HCT116 (cell line): Measurements from ENCODE around the gene ETS2. TPM values are rescaled to one million over a fixed set of nuclear protein-coding genes. Genes with fewer than 3 reads are reported as not detected.

Experiments used
- ATAC-seq: fragments of 200-7000 bp; cut with Tn5 transposase; 2 replicates; pipeline ENCODE4 v1.9.1; 2020; ENCODE audit warnings: mild to moderate bottlenecking, moderate library complexity
- BruUV-seq: library from RNA; stranded (reverse); fragments of 400-500 nt; replicated peaks from 2 replicates; lab custom pipeline; 2021; lab: Mats Ljungman, UMichigan
- CTCF ChIA-PET: fragments of 300-600 bp; sonication (Branson Sonifier 250); formaldehyde crosslinking; loops from one replicate; lab custom pipeline; 2021; ENCODE audit warnings: antibody characterized with exemption; lab: Charles Lee
- POLR2A ChIA-PET: fragments of 300-600, 350-600 bp; sonication (Branson Sonifier 250); formaldehyde crosslinking; loops from one replicate; lab custom pipeline; 2021; ENCODE audit warnings: antibody characterized with exemption; lab: Charles Lee
- RAD21 ChIA-PET, 2 experiments: fragments of 300-600 bp; sonication (Branson Sonifier 250); formaldehyde crosslinking; loops; one replicate each; lab custom pipeline; 2023; ENCODE audit warnings: low total read pairs in 2 of 2; ENCODE audit not compliant: uncharacterized antibody in 2 of 2, unreplicated experiment in 2 of 2, low non-redundant PET in 1 of 2; lab: Charles Lee
- DNase-seq: peaks from one replicate; pipeline ENCODE4 v3.0.0-alpha.2; 2010; ENCODE audit warnings: low read depth, low spot score
- H2AFZ ChIP-seq: fragments of 200-600 bp; shearing (Covaris generic), sonication (generic); 2 replicates; pipeline ENCODE4 v1.6.1; 2017; ENCODE audit warnings: low read depth, mixed run types, mixed read lengths, antibody characterized with exemption, low read length; ENCODE audit not compliant: poor library complexity, severe bottlenecking
- H3K27ac ChIP-seq: 2 replicates; pipeline ENCODE4 v1.5.1; 2012; ENCODE audit warnings: low read depth, low read length
- H3K27me3 ChIP-seq: fragments of 200-600 bp; sonication (generic); 2 replicates; pipeline ENCODE4 v1.6.1; 2016; ENCODE audit warnings: mixed run types, low read length, mixed read lengths; ENCODE audit not compliant: insufficient read depth
- H3K36me3 ChIP-seq, 2 experiments: fragments of 200-500 bp in 1 of 2; fragments of 200-600 bp in 1 of 2; sonication (Bioruptor generic) in 1 of 2; sonication (generic) in 1 of 2; 2 replicates each; pipeline versions ENCODE4 v1.5.1 to v1.6.1; 2014 to 2016; ENCODE audit warnings: low read length in 2 of 2, inconsistent platforms in 1 of 2, mixed read lengths in 1 of 2, mixed run types in 1 of 2; ENCODE audit not compliant: insufficient read depth in 2 of 2, control insufficient read depth in 1 of 2
- H3K4me1 ChIP-seq, 2 experiments: fragments of 200-600 bp in 1 of 2; sonication (generic) in 1 of 2; 2 replicates each; pipeline versions ENCODE4 v1.5.1 to v1.6.1; 2012 to 2017; ENCODE audit warnings: low read length in 2 of 2, inconsistent platforms in 1 of 2, mild to moderate bottlenecking in 1 of 2, mixed read lengths in 1 of 2, mixed run types in 1 of 2, moderate library complexity in 1 of 2; ENCODE audit not compliant: insufficient read depth in 2 of 2, control insufficient read depth in 1 of 2
- H3K4me2 ChIP-seq: fragments of 200-600 bp; sonication (generic); 2 replicates; pipeline ENCODE4 v1.6.1; 2017; ENCODE audit warnings: mixed run types, low read length, mixed read lengths
- H3K4me3 ChIP-seq, 2 experiments: fragments of 200-600 bp in 1 of 2; sonication (generic) in 1 of 2; replicated peaks in 1 of 2; 2 replicates each; pipeline ENCODE4 v1.5.1; 2011 to 2016; ENCODE audit warnings: low read length in 2 of 2, control low read depth in 1 of 2, low read depth in 1 of 2, mild to moderate bottlenecking in 1 of 2, mixed read lengths in 1 of 2, mixed run types in 1 of 2
- H3K79me2 ChIP-seq: fragments of 200-600 bp; sonication (generic); 2 replicates; pipeline ENCODE4 v1.6.1; 2017; ENCODE audit warnings: mild to moderate bottlenecking, mixed run types, low read length, moderate library complexity, mixed read lengths; ENCODE audit not compliant: insufficient read depth
- H3K9ac ChIP-seq: fragments of 200-600 bp; sonication (generic); 2 replicates; pipeline ENCODE4 v1.6.1; 2016; ENCODE audit warnings: low read length, mixed read lengths
- H3K9me2 ChIP-seq: fragments of 200-600 bp; sonication (generic), shearing (Covaris generic); 2 replicates; pipeline ENCODE4 v1.6.1; 2017; ENCODE audit warnings: mixed run types, mild to moderate bottlenecking, moderate library complexity; ENCODE audit not compliant: insufficient read depth
- H3K9me3 ChIP-seq, 2 experiments: fragments of 200-500 bp in 1 of 2; fragments of 200-600 bp in 1 of 2; sonication (Bioruptor generic) in 1 of 2; sonication (generic) in 1 of 2; 2 replicates each; pipeline ENCODE4 v1.6.1; 2014 to 2017; ENCODE audit warnings: low read length in 2 of 2, mixed read lengths in 2 of 2, inconsistent platforms in 1 of 2, low read depth in 1 of 2, mild to moderate bottlenecking in 1 of 2, mixed run types in 1 of 2, moderate library complexity in 1 of 2; ENCODE audit not compliant: control insufficient read depth in 1 of 2, insufficient read depth in 1 of 2
- H4K20me1 ChIP-seq: fragments of 200-600 bp; sonication (generic), shearing (Covaris generic); 2 replicates; pipeline ENCODE4 v1.6.1; 2017; ENCODE audit warnings: mixed run types, mild to moderate bottlenecking, moderate library complexity; ENCODE audit not compliant: insufficient read depth
- ATF3 ChIP-seq: IDR thresholded peaks from 2 replicates; pipeline ENCODE4 v1.6.1; 2012
- CEBPB ChIP-seq: IDR thresholded peaks from 2 replicates; pipeline ENCODE4 v1.6.1; 2012; ENCODE audit warnings: low read depth
- EGR1 ChIP-seq: IDR thresholded peaks from 2 replicates; pipeline ENCODE4 v1.6.1; 2012; ENCODE audit warnings: low read depth
- ELF1 ChIP-seq: IDR thresholded peaks from 2 replicates; pipeline ENCODE4 v1.6.1; 2012; ENCODE audit warnings: low read depth, borderline replicate concordance
- EZH2phosphoT487 ChIP-seq: fragments of 200-600 bp; IDR thresholded peaks from 2 replicates; pipeline ENCODE4 v1.6.1; 2018; ENCODE audit warnings: antibody characterized with exemption, borderline replicate concordance
- POLR2A ChIP-seq: IDR thresholded peaks from 2 replicates; pipeline ENCODE4 v1.7.0; 2011; ENCODE audit warnings: borderline replicate concordance; ENCODE audit not compliant: insufficient read depth, insufficient read length; ENCODE audit errors: extremely low read depth
- POLR2AphosphoS5 ChIP-seq: IDR thresholded peaks from 2 replicates; pipeline ENCODE4 v1.6.1; 2011; ENCODE audit warnings: mild to moderate bottlenecking, low read depth, low read length, moderate library complexity
- TCF7L2 ChIP-seq: IDR thresholded peaks from 2 replicates; pipeline ENCODE4 v1.7.0; 2011; ENCODE audit warnings: borderline replicate concordance, inconsistent platforms; ENCODE audit not compliant: insufficient read depth, insufficient read length; ENCODE audit errors: extremely low read depth
- YY1 ChIP-seq: IDR thresholded peaks from 2 replicates; pipeline ENCODE4 v1.6.1; 2011; ENCODE audit warnings: low read length, low read depth, moderate library complexity, mild to moderate bottlenecking; ENCODE audit not compliant: insufficient replicate concordance; ENCODE audit errors: extremely low read depth
- intact Hi-C: fragments of 100-400 bp; cut with micrococcal nuclease; formaldehyde crosslinking; loops from 2 replicates; pipeline ENCODE4 v1.10.0; 2022
- total RNA-seq: library from RNA; stranded (reverse); gene quantifications from one replicate; pipeline ENCODE4 v1.2.1, GENCODE V29; 2021; ENCODE audit not compliant: unreplicated experiment
- TF ChIP-seq, protein P1 (sequence below): IDR thresholded peaks from 2 replicates; pipeline ENCODE4 v1.6.1; 2011; ENCODE audit warnings: mild to moderate bottlenecking, low read length, moderate library complexity; ENCODE audit not compliant: insufficient replicate concordance; ENCODE audit errors: extremely low read depth

The ETS2 gene
- total RNA-seq, 1 experiment from 2014 or later, result 32.9 TPM

DNA sequence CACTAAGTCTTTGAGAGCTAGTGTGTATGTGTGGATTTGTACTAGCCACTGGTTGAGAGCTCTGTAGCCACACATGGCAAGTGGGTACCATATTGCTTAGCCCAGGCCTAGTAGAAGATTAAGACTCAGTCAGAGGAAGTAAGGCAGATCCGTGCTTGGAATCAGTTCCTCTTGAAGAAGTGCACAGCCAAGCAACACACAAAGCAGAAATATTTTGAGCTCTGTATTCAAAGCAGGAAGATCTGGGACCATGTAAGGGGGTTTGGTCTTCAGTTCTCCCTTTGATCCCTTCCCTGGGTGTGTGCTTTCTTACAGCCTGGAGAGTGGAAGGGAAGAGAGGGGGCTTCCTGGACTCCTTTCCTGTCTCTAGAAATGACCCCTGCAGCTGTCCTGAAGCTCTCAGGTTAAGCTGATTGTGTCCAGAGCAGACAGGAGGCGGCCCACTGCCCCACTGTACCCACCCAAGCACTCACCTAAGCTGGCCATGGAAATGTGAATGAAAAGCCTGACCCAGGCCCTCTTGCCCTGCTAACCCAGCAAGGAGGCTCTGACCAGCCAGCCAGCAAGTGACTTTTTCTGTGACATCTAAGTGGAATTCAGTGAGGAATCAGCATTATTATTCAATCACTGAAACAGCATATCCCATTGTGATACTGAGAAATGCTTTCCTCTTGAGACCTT lies 3.6 kb downstream of the ETS2 start (continued):
- no peak for TF ChIP-seq TCF7L2

DNA sequence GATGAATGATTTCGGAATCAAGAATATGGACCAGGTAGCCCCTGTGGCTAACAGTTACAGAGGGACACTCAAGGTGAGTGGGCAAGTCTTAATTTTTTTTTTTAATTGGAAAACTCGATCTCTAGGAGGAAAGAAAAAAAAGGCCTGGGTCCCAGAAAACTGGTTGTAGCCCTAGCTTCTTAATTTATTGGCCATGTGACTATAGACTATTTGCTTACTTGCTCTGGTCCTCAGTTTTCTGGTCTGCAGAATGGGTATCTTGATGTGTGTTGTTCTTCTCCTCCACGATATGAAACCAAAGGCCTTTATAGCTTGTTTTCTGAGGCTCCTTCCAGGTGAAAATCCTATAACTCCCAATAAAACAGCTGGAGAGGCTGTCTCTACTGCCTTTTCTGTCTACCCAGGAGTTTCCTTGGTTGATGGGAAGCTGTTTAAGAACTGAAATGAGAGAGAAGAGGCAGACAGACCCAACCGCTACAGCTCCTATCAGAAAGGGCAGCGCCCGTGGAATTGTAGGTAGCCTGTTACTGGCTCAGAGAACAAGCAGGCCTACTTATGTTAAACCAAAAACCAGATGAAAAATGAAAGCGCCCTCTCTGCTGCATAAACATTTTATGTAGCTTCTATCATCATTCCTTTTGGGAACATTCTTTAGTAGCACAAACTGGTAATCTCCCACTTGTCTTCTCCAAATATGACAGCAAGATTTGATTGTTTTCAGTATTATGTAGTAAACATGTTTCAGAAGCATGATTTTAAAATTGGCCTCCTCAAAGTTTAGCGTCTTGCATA lies 4.5 kb downstream of the ETS2 start:
- Histone ChIP-seq H2AFZ (no peak overlapping the region), H3K9me2 (no peaks in the 10 kb centered on the region), H3K27me3 (no peaks in the 10 kb centered on the region), H3K4me3 (no peak overlapping the region), H3K36me3 (peaks cover 43 to 48% of the 10 kb centered on the region in 2 experiments), H3K27ac (no peak overlapping the region), H3K4me1 (peaks cover 6 to 21% of the 10 kb centered on the region in 2 experiments; a peak in 3 of 4 replicates), H3K79me2 (peaks cover 85% of the 10 kb centered on the region), H3K4me2 (no peak overlapping the region), H3K9me3 (no peaks in the 10 kb centered on the region), H4K20me1 (no peaks in the 10 kb centered on the region), H3K9ac (no peak overlapping the region)
- CTCF ChIA-PET, result no interaction called here
- TF ChIP-seq CEBPB (no peak), YY1 (no peak), EZH2phosphoT487 (no peak), ELF1 (no peak), EGR1 (no peak), ATF3 (no peak), TCF7L2 (no peak), POLR2AphosphoS5 (no peak), POLR2A (no peak)
- TF ChIP-seq, protein P1, sequence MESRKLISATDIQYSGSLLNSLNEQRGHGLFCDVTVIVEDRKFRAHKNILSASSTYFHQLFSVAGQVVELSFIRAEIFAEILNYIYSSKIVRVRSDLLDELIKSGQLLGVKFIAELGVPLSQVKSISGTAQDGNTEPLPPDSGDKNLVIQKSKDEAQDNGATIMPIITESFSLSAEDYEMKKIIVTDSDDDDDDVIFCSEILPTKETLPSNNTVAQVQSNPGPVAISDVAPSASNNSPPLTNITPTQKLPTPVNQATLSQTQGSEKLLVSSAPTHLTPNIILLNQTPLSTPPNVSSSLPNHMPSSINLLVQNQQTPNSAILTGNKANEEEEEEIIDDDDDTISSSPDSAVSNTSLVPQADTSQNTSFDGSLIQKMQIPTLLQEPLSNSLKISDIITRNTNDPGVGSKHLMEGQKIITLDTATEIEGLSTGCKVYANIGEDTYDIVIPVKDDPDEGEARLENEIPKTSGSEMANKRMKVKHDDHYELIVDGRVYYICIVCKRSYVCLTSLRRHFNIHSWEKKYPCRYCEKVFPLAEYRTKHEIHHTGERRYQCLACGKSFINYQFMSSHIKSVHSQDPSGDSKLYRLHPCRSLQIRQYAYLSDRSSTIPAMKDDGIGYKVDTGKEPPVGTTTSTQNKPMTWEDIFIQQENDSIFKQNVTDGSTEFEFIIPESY, result no peak
- ATAC-seq (no peak), DNase-seq (no peak)
- intact Hi-C loops, result no loop called here
- RAD21 ChIA-PET, result no interaction called here
- POLR2A ChIA-PET, result no interaction called here
- BruUV-seq, result no TSS peak
